Ovary (tissue), 10 donors: ENCODE measurements around the gene SLC22A1. TPM values are rescaled to one million over a fixed set of nuclear protein-coding genes. Genes with fewer than 3 reads are reported as not detected.

Source experiments
- DNase-seq, 5 donors: peaks; one replicate each; pipeline ENCODE4 v3.0.0-alpha.2; 2019 to 2020
- H3K27ac ChIP-seq, 2 donors: fragments of 200-600 bp; one replicate each; pipeline versions ENCODE4 v1.5.1 to v1.8.0; 2019 to 2022
- H3K27me3 ChIP-seq: fragments of 200-600 bp; one replicate; pipeline ENCODE4 v1.8.0; 2022
- H3K36me3 ChIP-seq: fragments of 200-600 bp; sonication (generic); one replicate; pipeline ENCODE4 v1.5.1; 2019
- H3K4me1 ChIP-seq: one replicate; pipeline ENCODE4 v1.8.1; 2013; ENCODE audit warnings: mild to moderate bottlenecking, moderate library complexity; ENCODE audit not compliant: insufficient read depth
- H3K4me3 ChIP-seq: fragments of 200-600 bp; sonication (generic); one replicate; pipeline ENCODE4 v1.5.1; 2017
- H3K9me3 ChIP-seq, 2 donors: fragments of 200-600 bp in 1 of 2; sonication (generic) in 1 of 2; one replicate each; pipeline versions ENCODE4 v1.5.1 to v1.8.1; 2013 to 2019; ENCODE audit warnings: mild to moderate bottlenecking in 1 of 2, moderate library complexity in 1 of 2
- CTCF ChIP-seq, 3 donors: fragments of 450-650 bp in 2 of 3; fragments of 200-600 bp in 1 of 3; IDR thresholded peaks; one replicate each; pipeline versions ENCODE4 v1.5.1 to v1.8.0; 2016 to 2022; ENCODE audit warnings: antibody characterized with exemption in 3 of 3, mild to moderate bottlenecking in 1 of 3
- EP300 ChIP-seq: sonication (generic); formaldehyde crosslinking; IDR thresholded peaks from one replicate; pipeline ENCODE4 v1.6.1; 2017; ENCODE audit warnings: antibody characterized with exemption
- POLR2A ChIP-seq: fragments of 450-650 bp; IDR thresholded peaks from one replicate; pipeline ENCODE4 v1.6.1; 2017; ENCODE audit warnings: antibody characterized with exemption, mild to moderate bottlenecking, moderate library complexity
- WGBS, 3 donors: extraction: QIAGEN DNeasy Blood & Tissue Kit in 1 of 3; methylation state at CpG; one replicate each; pipeline versions ENCODE4 v1.1.5 to v1.1.7; 2013 to 2017; 5-methylcytosine and 5-hydroxymethylcytosine counted together
- intact Hi-C, 4 donors: fragments of 100-400 bp; cut with DNase I; formaldehyde crosslinking; loops; one replicate each; pipeline versions ENCODE4 v1.11.0 to v1.15.1; 2022 to 2023
- long read RNA-seq, 3 donors: library from polyadenylated mRNA in 2 of 3; unstranded in 2 of 3; transcript quantifications; one replicate each; pipeline ENCODE4 v2.0.0 and lab custom pipeline, GENCODE V29; 2021 to 2026
- polyA plus RNA-seq, 2 donors: library from polyadenylated mRNA; stranded (reverse); fragments of 200-250 nt in 1 of 2; fragments of 350-450 nt in 1 of 2; fragmentation: Illumina TruSeq in 1 of 2; extraction: RNeasy Lipid Tissue Mini Kit (QIAGEN cat#74804) in 1 of 2; gene quantifications; one replicate each; pipeline ENCODE4 v1.2.3, GENCODE V29; 2013 to 2014
- total RNA-seq, 7 donors: library from RNA; depleted of rRNA in 2 of 7; stranded (reverse); fragments of >200 nt in 2 of 7; fragmentation: NEBNext Ultra II Directional in 3 of 7; extraction: Animal tissue kit (Norgen Biotek cat#: 25700) in 3 of 7; gene quantifications; one replicate each; pipeline versions ENCODE4 v1.1.0 to v1.2.4, GENCODE V29; 2016 to 2023
- donor health status: DM: no; HTN: no; CAD: no; lungs with moderate emphysema.
- donor health status: DM: no; HTN: no; CAD: no.
- donor health status: Bipolar disorder and iron deficiency.
- donor health status: DM: yes; HTN: yes; CAD: no.
- donor health status: DM: no; HTN: no; CAD: no.
- donor health status: DM: yes; HTN: yes; CAD: no.

Gene SLC22A1
- total RNA-seq = 1 to 10 TPM in 6 of 7 donors, under 1 TPM in 1; 0.23 to 2.4 (median 1.1) TPM
- under 1 TPM in 1 of 2 donors, not detected in 1; 0.29 TPM for polyA plus RNA-seq
- long read RNA-seq, donor 1, partial matches to known transcripts = 1 of 2 reads
- long read RNA-seq, donor 1, other reads (novel, unspliced or antisense) = 1 of 2 reads
- long read RNA-seq, donor 2 = 0 reads
- long read RNA-seq, donor 3, partial matches to known transcripts = 1 of 1 reads
- long read RNA-seq, donor 3, other reads (novel, unspliced or antisense) = 0 of 1 reads

GRCh38 chr6:160121558-160121957, at the start of gene SLC22A1:
Gene SLC22A1, plus strand, starts transcription at chr6:160121815. Its CDS starts 121 bp downstream, at chr6:160121936.
- no peaks in the 10 kb centered on the region for H3K9me3 ChIP-seq
- H3K36me3 ChIP-seq = no peaks in the 10 kb centered on the region
- H3K27me3 ChIP-seq = no peaks in the 10 kb centered on the region
- DNase-seq = no peak
- H3K27ac ChIP-seq = no peak within 1 kb of the TSS
- intact Hi-C loops = no loop called here
- WGBS, 3 donors = 79 to 83% (median 81%) methylated on average over 8 of the region's 8 CpGs
- H3K4me1 ChIP-seq = no peaks in the 10 kb centered on the region
- no peak within 1 kb of the TSS for H3K4me3 ChIP-seq
- TF ChIP-seq POLR2A = no peak
- no peak for TF ChIP-seq EP300
- no peak for TF ChIP-seq CTCF (IDR thresholded peaks at IDR 0.05)

GRCh38 chr6:160073272-160073671, 48.3 kb upstream of the SLC22A1 start:
- no peak for DNase-seq

GRCh38 chr6:160076009-160076408, 45.6 kb upstream of the SLC22A1 start:
- Histone ChIP-seq H3K4me1 (no peaks in the 10 kb centered on the region), H3K27ac (no peak overlapping the region), H3K9me3 (no peaks in the 10 kb centered on the region), H3K36me3 (no peaks in the 10 kb centered on the region), H3K4me3 (no peak overlapping the region), H3K27me3 (no peaks in the 10 kb centered on the region)
- TF ChIP-seq CTCF (IDR thresholded peaks at IDR 0.05) (no peak), POLR2A (no peak), EP300 (no peak)
- DNase-seq = no peak
- intact Hi-C loops = no loop called here
- 94 to 96% (median 95%) methylated on average over 5 of the region's 5 CpGs for WGBS, 3 donors

More at GRCh38 chr6:160073272-160073671, 48.3 kb upstream of the SLC22A1 start:
- Histone ChIP-seq H3K36me3 (no peaks in the 10 kb centered on the region), H3K27me3 (no peaks in the 10 kb centered on the region), H3K9me3 (no peaks in the 10 kb centered on the region), H3K27ac (no peak overlapping the region), H3K4me3 (no peak overlapping the region), H3K4me1 (no peaks in the 10 kb centered on the region)
- intact Hi-C loops = no loop called here
- TF ChIP-seq EP300 = no peak
- no peak for TF ChIP-seq CTCF (IDR thresholded peaks at IDR 0.05)
- TF ChIP-seq POLR2A = no peak
- 88 to 93% (median 89%) methylated on average over 9 of the region's 9 CpGs for WGBS, 3 donors

GRCh38 chr6:160077024-160077423, 44.6 kb upstream of the SLC22A1 start:
- no peak for DNase-seq
- TF ChIP-seq POLR2A (no peak), EP300 (no peak), CTCF (IDR thresholded peaks at IDR 0.05) (no peak)
- Histone ChIP-seq H3K36me3 (no peaks in the 10 kb centered on the region), H3K27ac (no peak overlapping the region), H3K4me1 (no peaks in the 10 kb centered on the region), H3K27me3 (no peaks in the 10 kb centered on the region), H3K4me3 (no peak overlapping the region), H3K9me3 (no peaks in the 10 kb centered on the region)
- intact Hi-C loops = no loop called here
- WGBS, 3 donors = 79 to 91% (median 88%) methylated on average over 5 of the region's 5 CpGs
